ENCODE results near the gene BABAM2.

Gene BABAM2

DNA sequence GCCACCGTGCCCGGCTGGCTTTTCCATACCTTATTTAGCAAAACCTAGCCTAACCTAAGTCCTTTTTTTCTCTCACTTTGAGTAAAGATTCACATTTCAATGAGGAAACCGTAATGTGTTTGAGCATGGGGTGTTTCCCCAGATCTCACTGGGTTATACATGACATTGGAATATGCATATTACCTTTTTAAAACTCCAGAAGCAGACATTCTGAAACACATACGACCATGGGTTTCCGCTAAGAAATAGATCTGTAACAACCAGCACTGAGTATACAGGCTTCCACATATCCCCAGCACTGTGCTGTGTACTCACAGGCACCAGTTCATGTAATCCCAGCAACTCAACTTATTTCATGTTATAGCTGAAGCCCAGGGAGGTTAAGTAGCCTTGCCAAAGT is 461.1 kb downstream of the BABAM2 start:
- Histone ChIP-seq H4K20me1 (ENCODE audit: insufficient read depth, low read length) (no peaks in the 10 kb centered on the region), H3K4me1 (ENCODE audit: insufficient read depth, low read length) (no peaks in the 10 kb centered on the region), H3K9ac (ENCODE audit: low read depth, low read length) (no peak overlapping the region), H3K4me2 (ENCODE audit: insufficient read depth, low read length) (no peak overlapping the region), H3K36me3 (ENCODE audit: insufficient read depth, low read length) (no peaks in the 10 kb centered on the region), H3K4me3 (ENCODE audit: low read depth in 1 of 2, low read length in 2 of 2) (no peak overlapping the region), H3K9me3 (ENCODE audit: insufficient read depth, low read length, severe bottlenecking) (no peaks in the 10 kb centered on the region), H2AFZ (ENCODE audit: low read depth, low read length) (no peak overlapping the region), H3K27me3 (ENCODE audit: insufficient read depth, low read length, poor library complexity) (no peaks in the 10 kb centered on the region), H3K27ac (ENCODE audit: low read length) (no peak overlapping the region), H3K79me2 (ENCODE audit: insufficient read depth, low read length) (no peaks in the 10 kb centered on the region)
- TF ChIP-seq, protein P1, sequence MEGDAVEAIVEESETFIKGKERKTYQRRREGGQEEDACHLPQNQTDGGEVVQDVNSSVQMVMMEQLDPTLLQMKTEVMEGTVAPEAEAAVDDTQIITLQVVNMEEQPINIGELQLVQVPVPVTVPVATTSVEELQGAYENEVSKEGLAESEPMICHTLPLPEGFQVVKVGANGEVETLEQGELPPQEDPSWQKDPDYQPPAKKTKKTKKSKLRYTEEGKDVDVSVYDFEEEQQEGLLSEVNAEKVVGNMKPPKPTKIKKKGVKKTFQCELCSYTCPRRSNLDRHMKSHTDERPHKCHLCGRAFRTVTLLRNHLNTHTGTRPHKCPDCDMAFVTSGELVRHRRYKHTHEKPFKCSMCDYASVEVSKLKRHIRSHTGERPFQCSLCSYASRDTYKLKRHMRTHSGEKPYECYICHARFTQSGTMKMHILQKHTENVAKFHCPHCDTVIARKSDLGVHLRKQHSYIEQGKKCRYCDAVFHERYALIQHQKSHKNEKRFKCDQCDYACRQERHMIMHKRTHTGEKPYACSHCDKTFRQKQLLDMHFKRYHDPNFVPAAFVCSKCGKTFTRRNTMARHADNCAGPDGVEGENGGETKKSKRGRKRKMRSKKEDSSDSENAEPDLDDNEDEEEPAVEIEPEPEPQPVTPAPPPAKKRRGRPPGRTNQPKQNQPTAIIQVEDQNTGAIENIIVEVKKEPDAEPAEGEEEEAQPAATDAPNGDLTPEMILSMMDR (IDR thresholded peaks at IDR 0.05; ENCODE audit: borderline replicate concordance, extremely low read depth, low read length, poor library complexity, severe bottlenecking): no peak
- TF ChIP-seq EZH2 (IDR thresholded peaks at IDR 0.05; ENCODE audit: borderline replicate concordance, low read depth, low read length, severe bottlenecking): no peak
- DNase-seq (no peak), ATAC-seq (ENCODE audit: insufficient read depth, low read depth) (no peak)

DNA sequence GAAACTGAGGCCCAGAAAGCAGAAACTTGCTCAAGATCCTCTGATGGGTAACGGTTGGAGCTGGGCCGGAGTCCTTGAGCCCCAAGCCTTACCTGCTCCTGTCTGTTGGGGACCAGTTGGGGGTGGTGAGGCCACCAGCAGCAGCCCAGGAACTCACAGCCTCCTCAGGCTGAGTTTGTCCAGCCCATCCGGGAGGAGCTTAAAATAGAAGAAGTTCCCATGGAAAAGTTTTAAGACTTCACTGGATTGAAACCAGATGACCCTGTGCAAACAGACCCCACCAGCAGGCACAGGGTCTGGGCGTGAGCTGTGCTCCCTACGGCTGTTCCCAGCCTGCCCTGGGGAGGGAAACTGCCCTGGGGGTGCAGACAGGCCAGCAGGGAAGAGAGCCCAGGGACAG is 461.6 kb downstream of the BABAM2 start:
- no peaks in the 10 kb centered on the region for H3K36me3 ChIP-seq (ENCODE audit: insufficient read depth, low read length)
- H3K9ac ChIP-seq (ENCODE audit: low read depth, low read length): no peak overlapping the region
- H3K79me2 ChIP-seq (ENCODE audit: insufficient read depth, low read length): no peaks in the 10 kb centered on the region
- DNase-seq: no peak
- H3K27me3 ChIP-seq (ENCODE audit: insufficient read depth, low read length, poor library complexity): no peaks in the 10 kb centered on the region
- no peak overlapping the region for H3K27ac ChIP-seq (ENCODE audit: low read length)
- H2AFZ ChIP-seq (ENCODE audit: low read depth, low read length): no peak overlapping the region
- no peak overlapping the region for H3K4me3 ChIP-seq (ENCODE audit: low read depth in 1 of 2, low read length in 2 of 2)
- no peak overlapping the region for H3K4me2 ChIP-seq (ENCODE audit: insufficient read depth, low read length)
- no peak for TF ChIP-seq EZH2 (IDR thresholded peaks at IDR 0.05; ENCODE audit: borderline replicate concordance, low read depth, low read length, severe bottlenecking)
- TF ChIP-seq, protein P1 (IDR thresholded peaks at IDR 0.05; ENCODE audit: borderline replicate concordance, extremely low read depth, low read length, poor library complexity, severe bottlenecking): no peak
- no peaks in the 10 kb centered on the region for H4K20me1 ChIP-seq (ENCODE audit: insufficient read depth, low read length)
- H3K4me1 ChIP-seq (ENCODE audit: insufficient read depth, low read length): no peaks in the 10 kb centered on the region
- no peak for ATAC-seq (ENCODE audit: insufficient read depth, low read depth)
- H3K9me3 ChIP-seq (ENCODE audit: insufficient read depth, low read length, severe bottlenecking): no peaks in the 10 kb centered on the region

GRCh38 chr2:28352610-28353195 is 462.2 kb downstream of the BABAM2 start:
- H3K27ac ChIP-seq (ENCODE audit: low read length): no peak overlapping the region
- H2AFZ ChIP-seq (ENCODE audit: low read depth, low read length): no peak overlapping the region
- no peaks in the 10 kb centered on the region for H3K36me3 ChIP-seq (ENCODE audit: insufficient read depth, low read length)
- TF ChIP-seq EZH2 (IDR thresholded peaks at IDR 0.05; ENCODE audit: borderline replicate concordance, low read depth, low read length, severe bottlenecking): no peak
- TF ChIP-seq, protein P1 (IDR thresholded peaks at IDR 0.05; ENCODE audit: borderline replicate concordance, extremely low read depth, low read length, poor library complexity, severe bottlenecking): no peak
- DNase-seq (no peak), ATAC-seq (ENCODE audit: insufficient read depth, low read depth) (no peak)
- no peaks in the 10 kb centered on the region for H3K27me3 ChIP-seq (ENCODE audit: insufficient read depth, low read length, poor library complexity)
- no peaks in the 10 kb centered on the region for H4K20me1 ChIP-seq (ENCODE audit: insufficient read depth, low read length)
- no peak overlapping the region for H3K4me3 ChIP-seq (ENCODE audit: low read depth in 1 of 2, low read length in 2 of 2)
- H3K79me2 ChIP-seq (ENCODE audit: insufficient read depth, low read length): no peaks in the 10 kb centered on the region
- no peaks in the 10 kb centered on the region for H3K4me1 ChIP-seq (ENCODE audit: insufficient read depth, low read length)
- no peak overlapping the region for H3K4me2 ChIP-seq (ENCODE audit: insufficient read depth, low read length)
- no peaks in the 10 kb centered on the region for H3K9me3 ChIP-seq (ENCODE audit: insufficient read depth, low read length, severe bottlenecking)
- H3K9ac ChIP-seq (ENCODE audit: low read depth, low read length): no peak overlapping the region

Measured in DND-41 (cell line).